ENCODE measurements around the gene BORCS8.
"Not testable (repeated sequence)": the region's sequence is repeated elsewhere in the genome, so short reads cannot be mapped to it uniquely, and the experiment has no call there.

Gene BORCS8

GRCh38 chr19:19185853-19186740 lies 5.9 kb downstream of the BORCS8 start:
- no peak overlapping the region for H3K27ac Mint-ChIP-seq
- no peaks in the 10 kb centered on the region for H3K27me3 Mint-ChIP-seq
- no peak overlapping the region for H3K4me3 Mint-ChIP-seq
- H3K36me3 Mint-ChIP-seq, result peaks cover 18% of the 10 kb centered on the region
- CTCF ChIA-PET, result interaction anchor here (0.7 to 3.0 kb wide), 4 partner anchors 12 to 178 kb away, joined by 3 to 16 read pairs (median 3); no protein-coding TSS in a partner anchor
- peaks cover 3% of the 10 kb centered on the region for H3K9me3 Mint-ChIP-seq
- peak; percentile 78 for DNase-seq
- H3K4me1 Mint-ChIP-seq, result peaks cover 29% of the 10 kb centered on the region

- CTCF ChIA-PET, result no interaction called here
- Mint-ChIP-seq H3K9me3 (peaks cover 3% of the 10 kb centered on the region), H3K4me1 (peaks cover 7% of the 10 kb centered on the region), H3K36me3 (peaks cover 24% of the 10 kb centered on the region), H3K4me3 (no peak overlapping the region), H3K27ac (no peak overlapping the region), H3K27me3 (no peaks in the 10 kb centered on the region)
- DNase-seq, result no peak
Observed at GRCh38 chr19:19181488-19181998, 10.4 kb downstream of the BORCS8 start.

GRCh38 chr19:19179548-19180441 lies 12.2 kb downstream of the BORCS8 start:
- Mint-ChIP-seq H3K9me3 (no peaks in the 10 kb centered on the region), H3K27ac (no peak overlapping the region), H3K4me1 (no peaks in the 10 kb centered on the region), H3K27me3 (no peaks in the 10 kb centered on the region), H3K36me3 (peaks cover 19% of the 10 kb centered on the region), H3K4me3 (no peak overlapping the region)
- CTCF ChIA-PET, result interaction anchor here (1.3 kb wide), 1 partner anchor 11 kb away, joined by 3 read pairs; no protein-coding TSS in a partner anchor
- DNase-seq, result no peak

DNA sequence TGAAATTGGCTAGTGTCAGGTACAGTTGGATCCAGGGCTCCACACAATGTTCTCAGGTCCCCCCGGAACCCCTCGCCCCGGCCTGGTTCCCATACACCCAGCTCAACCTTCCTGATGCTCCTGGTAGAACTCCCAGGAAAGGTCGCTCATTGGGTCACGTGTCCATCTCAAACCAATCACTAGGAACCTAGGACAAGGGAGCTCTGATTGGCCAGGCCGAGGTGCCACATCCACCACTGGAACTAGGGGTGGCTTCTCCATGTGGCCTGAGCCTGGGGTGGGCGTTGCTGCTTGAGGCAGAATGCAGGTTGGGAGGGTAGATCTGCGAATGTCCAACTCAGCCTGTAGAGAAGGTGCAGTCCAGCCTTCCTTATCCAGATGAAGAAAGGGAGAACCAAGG lies 15.0 kb downstream of the BORCS8 start:
- Mint-ChIP-seq H3K27me3 (no peaks in the 10 kb centered on the region), H3K36me3 (peaks cover 17% of the 10 kb centered on the region), H3K4me1 (no peaks in the 10 kb centered on the region), H3K4me3 (no peak overlapping the region), H3K27ac (no peak overlapping the region), H3K9me3 (no peaks in the 10 kb centered on the region)
- DNase-seq, result no peak
- CTCF ChIA-PET, result interaction anchor here (4.3 kb wide), 1 partner anchor 29 kb away, joined by 44 read pairs; no protein-coding TSS in a partner anchor

- not testable (repeated sequence) for DNase-seq, H3K9me3 Mint-ChIP-seq, H3K36me3 Mint-ChIP-seq, H3K27ac Mint-ChIP-seq, H3K4me3 Mint-ChIP-seq
- Mint-ChIP-seq H3K27me3 (peaks cover 21% of the 10 kb centered on the region), H3K4me1 (peaks cover 14% of the 10 kb centered on the region)
- CTCF ChIA-PET, result interaction anchor here (2.8 to 4.3 kb wide), 3 partner anchors 11 to 26 kb away, joined by 16 to 44 read pairs (median 21); no protein-coding TSS in a partner anchor
Observed at GRCh38 chr19:19173243-19173642, 18.7 kb downstream of the BORCS8 start.

- H3K27me3 Mint-ChIP-seq, result peaks cover 21% of the 10 kb centered on the region
- H3K4me1 Mint-ChIP-seq, result peaks cover 14% of the 10 kb centered on the region
- no peak overlapping the region for H3K4me3 Mint-ChIP-seq
- H3K9me3 Mint-ChIP-seq, result no peaks in the 10 kb centered on the region
- no peak for DNase-seq
- H3K36me3 Mint-ChIP-seq, result peaks cover 3% of the 10 kb centered on the region
- no peak overlapping the region for H3K27ac Mint-ChIP-seq
- CTCF ChIA-PET, result interaction anchor here (0.7 to 1.0 kb wide), 2 partner anchors 29 to 32 kb away, joined by 3 read pairs; no protein-coding TSS in a partner anchor
Observed at GRCh38 chr19:19171821-19172532, 20.0 kb downstream of the BORCS8 start.

- CTCF ChIA-PET, result no interaction called here
- no peak overlapping the region for H3K4me3 Mint-ChIP-seq
- no peaks in the 10 kb centered on the region for H3K9me3 Mint-ChIP-seq
- H3K27me3 Mint-ChIP-seq, result peaks cover 21% of the 10 kb centered on the region
- no peak overlapping the region for H3K27ac Mint-ChIP-seq
- peaks cover 14% of the 10 kb centered on the region for H3K4me1 Mint-ChIP-seq
- H3K36me3 Mint-ChIP-seq, result no peaks in the 10 kb centered on the region
- DNase-seq, result no peak
Observed at GRCh38 chr19:19170873-19171672, 20.9 kb downstream of the BORCS8 start.

GRCh38 chr19:19170053-19170872 lies 21.7 kb downstream of the BORCS8 start, which contains the start of gene MEF2B:
MEF2B (minus strand) TSS chr19:19170263; CDS start chr19:19150735, 19,528 bp downstream.
- Mint-ChIP-seq H3K27ac (no peak within 1 kb of the TSS), H3K4me3 (no peak within 1 kb of the TSS), H3K27me3 (peaks cover 21% of the 10 kb centered on the region), H3K36me3 (no peaks in the 10 kb centered on the region), H3K4me1 (peaks cover 14% of the 10 kb centered on the region), H3K9me3 (no peaks in the 10 kb centered on the region)
- CTCF ChIA-PET, result interaction anchor here (1.4 kb wide), 1 partner anchor 23 kb away, joined by 4 read pairs; no protein-coding TSS in a partner anchor
- peak; percentile 91 for DNase-seq

- DNase-seq, result no peak
- CTCF ChIA-PET, result interaction anchor here (1.1 to 1.4 kb wide), 2 partner anchors 10 to 22 kb away, joined by 3 to 4 read pairs; no protein-coding TSS in a partner anchor
- Mint-ChIP-seq H3K27ac (no peak overlapping the region), H3K9me3 (no peaks in the 10 kb centered on the region), H3K36me3 (no peaks in the 10 kb centered on the region), H3K4me3 (no peak overlapping the region), H3K27me3 (peaks cover 21% of the 10 kb centered on the region), H3K4me1 (peaks cover 14% of the 10 kb centered on the region)
Observed at GRCh38 chr19:19169236-19170052, 22.5 kb downstream of the BORCS8 start.

GRCh38 chr19:19167612-19168011 lies 24.3 kb downstream of the BORCS8 start:
- Mint-ChIP-seq H3K36me3 (no peaks in the 10 kb centered on the region), H3K4me3 (no peak overlapping the region), H3K4me1 (peaks cover 14% of the 10 kb centered on the region), H3K27me3 (peaks cover 21% of the 10 kb centered on the region), H3K27ac (no peak overlapping the region), H3K9me3 (no peaks in the 10 kb centered on the region)
- DNase-seq, result no peak
- CTCF ChIA-PET, result interaction anchor here (0.6 kb wide), 1 partner anchor 35 kb away, joined by 3 read pairs; no protein-coding TSS in a partner anchor

- Mint-ChIP-seq H3K4me1 (peaks cover 9% of the 10 kb centered on the region), H3K4me3 (no peak overlapping the region), H3K36me3 (no peaks in the 10 kb centered on the region), H3K9me3 (no peaks in the 10 kb centered on the region), H3K27me3 (peaks cover 13% of the 10 kb centered on the region), H3K27ac (no peak overlapping the region)
- DNase-seq, result no peak
- CTCF ChIA-PET, result interaction anchor here (0.7 kb wide), 1 partner anchor 484 kb away, joined by 3 read pairs; no protein-coding TSS in a partner anchor
Observed at GRCh38 chr19:19165396-19165795, 26.6 kb downstream of the BORCS8 start.
